GM12864 (cell line): ENCODE results near the gene CADM2.

ENCODE experiments used
- DNase-seq: peaks from one replicate; pipeline ENCODE4 v3.0.0-alpha.2; 2011; ENCODE audit warnings: low read depth
- H3K4me3 ChIP-seq: 2 replicates; pipeline ENCODE4 v1.5.1; 2011; ENCODE audit warnings: mild to moderate bottlenecking, low read depth, low read length, control low read depth
- CTCF ChIP-seq: IDR thresholded peaks from 2 replicates; pipeline ENCODE4 v1.5.1; 2011; ENCODE audit warnings: low read depth, mild to moderate bottlenecking, moderate library complexity, low read length, control low read depth, inconsistent platforms; ENCODE audit errors: missing control alignments

The CADM2 gene

GRCh38 chr3:85726241-85726640, 767.5 kb downstream of the CADM2 start:
- no peak for DNase-seq
- no peak overlapping the region for H3K4me3 ChIP-seq
- TF ChIP-seq CTCF: no peak

- DNase-seq: no peak
- no peak overlapping the region for H3K4me3 ChIP-seq
- no peak for TF ChIP-seq CTCF
Observed at GRCh38 chr3:85737846-85738245, 779.1 kb downstream of the CADM2 start.

DNA sequence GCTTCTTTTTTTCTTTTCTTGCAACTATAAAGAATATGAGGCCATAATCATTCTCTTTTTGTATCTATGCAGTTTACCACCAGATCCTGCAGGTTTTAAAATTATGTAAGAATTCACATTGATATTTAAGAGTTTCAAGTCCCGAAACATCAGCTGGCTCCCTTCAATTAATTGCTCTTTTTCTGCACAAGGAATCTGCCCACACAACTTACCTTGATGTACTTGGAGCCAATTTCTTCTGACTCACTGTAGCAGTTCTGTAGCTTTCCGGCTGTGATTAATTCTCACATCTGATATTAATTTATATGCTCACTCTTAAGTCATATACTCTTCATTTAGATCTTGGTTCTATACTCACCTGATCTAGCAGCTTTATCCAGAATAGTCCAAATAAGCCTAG, 781.8 kb downstream of the CADM2 start:
- no peak overlapping the region for H3K4me3 ChIP-seq
- no peak for TF ChIP-seq CTCF
- DNase-seq: no peak

GRCh38 chr3:85758442-85758841, 799.7 kb downstream of the CADM2 start:
- no peak for TF ChIP-seq CTCF
- no peak overlapping the region for H3K4me3 ChIP-seq
- no peak for DNase-seq

GRCh38 chr3:85760342-85760741, 801.6 kb downstream of the CADM2 start:
- H3K4me3 ChIP-seq: no peak overlapping the region
- DNase-seq: no peak
- no peak for TF ChIP-seq CTCF

DNA sequence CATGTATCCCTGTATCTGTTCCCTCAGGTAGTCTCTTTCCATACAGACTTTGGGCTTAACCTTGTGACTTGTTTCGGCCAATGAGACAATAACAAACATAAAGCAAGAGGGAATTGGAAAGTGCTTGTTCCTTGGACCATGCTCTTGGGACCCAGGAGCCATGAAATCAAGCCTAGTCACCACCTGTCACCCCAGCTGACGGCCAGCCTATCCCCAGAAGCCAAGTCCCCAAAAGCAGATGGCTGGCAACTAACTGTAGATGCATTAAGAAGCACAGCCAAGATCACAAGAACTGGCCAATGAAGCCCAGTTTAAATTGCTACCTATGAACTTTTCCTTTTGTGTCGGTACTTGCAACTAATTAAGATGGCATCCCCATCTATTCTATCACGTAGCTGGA, 822.0 kb downstream of the CADM2 start:
- no peak overlapping the region for H3K4me3 ChIP-seq
- DNase-seq: no peak
- no peak for TF ChIP-seq CTCF

DNA sequence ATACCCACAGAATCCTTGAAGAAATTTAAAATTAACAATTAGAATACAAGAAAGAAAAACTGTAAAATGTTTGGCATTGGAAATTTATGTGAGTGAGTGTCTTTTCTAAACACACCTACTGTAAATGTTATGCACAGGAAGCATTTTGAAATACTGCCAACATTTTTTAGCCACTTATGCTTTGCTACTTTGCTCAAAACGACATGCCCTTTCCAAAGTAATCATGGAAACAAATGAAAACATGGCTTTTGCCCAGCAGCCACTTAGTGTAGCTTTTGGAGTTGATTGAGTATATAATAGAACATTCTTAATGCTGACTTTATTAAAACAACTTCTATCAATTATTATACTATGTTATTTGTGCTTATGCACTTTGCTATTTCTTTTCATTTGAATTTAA, 823.0 kb downstream of the CADM2 start:
- no peak for TF ChIP-seq CTCF
- H3K4me3 ChIP-seq: no peak overlapping the region
- no peak for DNase-seq
